ENCODE measurements around the gene EPS15.

DNA sequence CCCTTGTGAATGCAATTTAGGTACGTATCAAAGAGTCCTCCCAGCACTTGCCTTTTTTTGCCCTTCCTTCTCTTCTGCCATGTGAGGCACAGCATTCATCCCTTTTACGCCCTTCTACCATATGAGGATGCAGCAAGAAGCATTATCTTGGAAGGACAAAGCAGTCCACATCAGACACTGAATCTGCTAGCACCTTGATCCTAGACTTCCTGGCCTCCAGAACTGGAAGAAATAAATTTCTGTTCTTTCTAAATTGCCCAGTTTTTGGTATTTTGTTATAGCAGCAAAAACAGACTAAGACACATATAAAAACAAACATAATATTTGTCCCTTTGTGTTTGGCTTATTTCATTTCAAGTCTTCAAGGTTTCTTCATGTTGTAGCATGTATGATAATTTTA, 20.1 kb downstream of the EPS15 start:
- TF ChIP-seq, protein P1, sequence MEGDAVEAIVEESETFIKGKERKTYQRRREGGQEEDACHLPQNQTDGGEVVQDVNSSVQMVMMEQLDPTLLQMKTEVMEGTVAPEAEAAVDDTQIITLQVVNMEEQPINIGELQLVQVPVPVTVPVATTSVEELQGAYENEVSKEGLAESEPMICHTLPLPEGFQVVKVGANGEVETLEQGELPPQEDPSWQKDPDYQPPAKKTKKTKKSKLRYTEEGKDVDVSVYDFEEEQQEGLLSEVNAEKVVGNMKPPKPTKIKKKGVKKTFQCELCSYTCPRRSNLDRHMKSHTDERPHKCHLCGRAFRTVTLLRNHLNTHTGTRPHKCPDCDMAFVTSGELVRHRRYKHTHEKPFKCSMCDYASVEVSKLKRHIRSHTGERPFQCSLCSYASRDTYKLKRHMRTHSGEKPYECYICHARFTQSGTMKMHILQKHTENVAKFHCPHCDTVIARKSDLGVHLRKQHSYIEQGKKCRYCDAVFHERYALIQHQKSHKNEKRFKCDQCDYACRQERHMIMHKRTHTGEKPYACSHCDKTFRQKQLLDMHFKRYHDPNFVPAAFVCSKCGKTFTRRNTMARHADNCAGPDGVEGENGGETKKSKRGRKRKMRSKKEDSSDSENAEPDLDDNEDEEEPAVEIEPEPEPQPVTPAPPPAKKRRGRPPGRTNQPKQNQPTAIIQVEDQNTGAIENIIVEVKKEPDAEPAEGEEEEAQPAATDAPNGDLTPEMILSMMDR (IDR thresholded peaks at IDR 0.05): no peak
- TF ChIP-seq POLR2A (IDR thresholded peaks at IDR 0.05): no peak

Data from adrenal gland (tissue), 5 donors.